Activated CD4-positive, alpha-beta T cell treated with anti-CD3 and anti-CD28 coated beads for 1 hour (primary cell): ENCODE measurements around the gene OR10G3.
"Not testable (repeated sequence)": the region's sequence is repeated elsewhere in the genome, so short reads cannot be mapped to it uniquely, and the experiment has no call there.

Source experiments
- DNase-seq: peaks from one replicate; pipeline ENCODE4 v3.0.0-alpha.2; 2020

The OR10G3 gene

GRCh38 chr14:21579976-21580375 is at the start of gene OR10G3:
Gene OR10G3 (minus strand): TSS chr14:21580076. CDS start chr14:21570744, 9,332 bp downstream.
- no peak for DNase-seq

- DNase-seq = no peak
These were observed 46.8 kb upstream of the OR10G3 start for GRCh38 chr14:21626491-21627230.

- no peak for DNase-seq
These were observed 37.7 kb upstream of the OR10G3 start for GRCh38 chr14:21617614-21618013.

- no peak for DNase-seq
These were observed 34.4 kb upstream of the OR10G3 start for GRCh38 chr14:21614240-21614639.

- DNase-seq = no peak
These were observed 32.4 kb upstream of the OR10G3 start for GRCh38 chr14:21612324-21612723.

GRCh38 chr14:21602181-21602580 is 22.3 kb upstream of the OR10G3 start:
- not testable (repeated sequence) for DNase-seq

GRCh38 chr14:21589317-21589716 is 9.4 kb upstream of the OR10G3 start:
- no peak for DNase-seq

- no peak for DNase-seq
These were observed 4.2 kb downstream of the OR10G3 start for GRCh38 chr14:21575661-21576060.

GRCh38 chr14:21572604-21573003 is 7.3 kb downstream of the OR10G3 start:
- no peak for DNase-seq

- DNase-seq = no peak
These were observed 21.1 kb downstream of the OR10G3 start for GRCh38 chr14:21558703-21559170.

GRCh38 chr14:21557084-21557901 is 22.6 kb downstream of the OR10G3 start:
- peak; percentile 55 for DNase-seq

- no peak for DNase-seq
These were observed 23.3 kb downstream of the OR10G3 start for GRCh38 chr14:21556378-21557083.

GRCh38 chr14:21553266-21553665 is 26.6 kb downstream of the OR10G3 start:
- DNase-seq = no peak

- not testable (repeated sequence) for DNase-seq
These were observed 35.3 kb downstream of the OR10G3 start for GRCh38 chr14:21544588-21544987.

- DNase-seq = no peak
These were observed 35.9 kb downstream of the OR10G3 start for GRCh38 chr14:21543963-21544362.

- DNase-seq = no peak
These were observed 36.3 kb downstream of the OR10G3 start for GRCh38 chr14:21543521-21543960.

- DNase-seq = no peak
These were observed 38.3 kb downstream of the OR10G3 start for GRCh38 chr14:21541413-21542074.

- DNase-seq = no peak
These were observed 40.5 kb downstream of the OR10G3 start for GRCh38 chr14:21539189-21539940.

GRCh38 chr14:21537090-21537424 is 42.8 kb downstream of the OR10G3 start:
- no peak for DNase-seq

- DNase-seq = no peak
These were observed 43.3 kb downstream of the OR10G3 start for GRCh38 chr14:21536418-21537089.
